Measurements from ENCODE around the gene SPC25.
"Not testable (repeated sequence)": the region's sequence is repeated elsewhere in the genome, so short reads cannot be mapped to it uniquely, and the experiment has no call there.

The SPC25 gene

GRCh38 chr2:168890006-168890782 is at the start of gene SPC25:
SPC25 (minus strand) TSS chr2:168890430; CDS start chr2:168889519, 911 bp downstream.
- DNase-seq (ENCODE audit: low read depth): peak; percentile 73

DNA sequence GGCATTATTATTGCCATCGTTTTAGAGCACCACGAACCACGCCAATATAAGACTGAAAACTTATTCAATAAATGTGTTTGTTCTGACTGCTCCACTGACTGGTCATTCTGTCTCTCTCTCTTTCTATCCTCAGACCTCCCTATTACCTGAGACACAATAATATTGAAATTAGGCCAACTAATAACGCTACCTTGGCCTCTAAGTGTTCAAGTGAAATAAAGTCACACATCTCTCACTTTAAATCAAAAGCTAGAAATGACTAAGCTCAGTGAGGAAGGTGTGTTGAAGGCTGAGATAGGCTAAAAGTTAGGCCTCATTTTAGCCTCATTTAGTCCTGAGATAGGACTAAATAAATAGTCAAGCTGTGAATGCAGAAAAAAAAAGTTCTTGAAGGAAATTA is 49.7 kb upstream of the SPC25 start:
- no peak for DNase-seq (ENCODE audit: low read depth)

- DNase-seq (ENCODE audit: low read depth): no peak
These were observed 48.8 kb upstream of the SPC25 start for GRCh38 chr2:168939061-168939460.

DNA sequence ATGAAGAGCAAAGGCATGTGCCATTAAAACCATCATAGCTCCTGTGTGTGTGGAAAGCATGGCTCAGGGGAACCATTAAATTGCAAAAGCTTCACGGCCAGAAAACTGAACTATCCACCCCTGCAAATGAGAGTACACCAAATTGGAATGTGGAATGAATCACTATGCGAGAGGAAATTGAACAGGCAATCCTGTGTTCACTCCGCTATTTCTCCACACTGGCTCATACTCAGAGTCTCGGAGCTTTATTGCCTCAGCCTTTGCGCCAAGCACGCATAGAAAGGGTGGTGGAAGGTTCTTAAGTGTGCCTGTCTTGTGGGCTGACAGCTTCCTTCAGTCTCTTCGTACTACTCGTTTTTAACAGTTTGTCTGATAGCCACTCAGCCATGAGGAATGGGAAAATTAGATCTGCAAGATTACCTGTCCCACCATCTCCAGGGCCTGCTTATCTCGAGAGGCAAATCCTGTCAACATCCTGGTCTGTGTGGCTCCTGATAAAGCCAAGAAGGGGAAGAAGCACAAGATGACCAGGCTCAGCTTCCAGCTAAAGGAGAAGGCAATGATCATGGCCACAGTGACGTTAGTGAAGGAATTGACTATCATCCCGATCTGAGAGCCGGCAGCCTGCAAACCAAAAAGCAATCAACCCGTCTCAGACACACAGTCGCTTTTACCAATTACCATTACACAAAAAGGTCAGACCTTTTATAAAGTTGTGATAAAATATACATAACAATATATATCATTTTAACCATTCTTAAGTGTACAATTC is 45.8 kb upstream of the SPC25 start:
- DNase-seq (ENCODE audit: low read depth): peak; percentile 98

- DNase-seq (ENCODE audit: low read depth): no peak
These were observed 44.6 kb upstream of the SPC25 start for GRCh38 chr2:168934826-168935225.

DNA sequence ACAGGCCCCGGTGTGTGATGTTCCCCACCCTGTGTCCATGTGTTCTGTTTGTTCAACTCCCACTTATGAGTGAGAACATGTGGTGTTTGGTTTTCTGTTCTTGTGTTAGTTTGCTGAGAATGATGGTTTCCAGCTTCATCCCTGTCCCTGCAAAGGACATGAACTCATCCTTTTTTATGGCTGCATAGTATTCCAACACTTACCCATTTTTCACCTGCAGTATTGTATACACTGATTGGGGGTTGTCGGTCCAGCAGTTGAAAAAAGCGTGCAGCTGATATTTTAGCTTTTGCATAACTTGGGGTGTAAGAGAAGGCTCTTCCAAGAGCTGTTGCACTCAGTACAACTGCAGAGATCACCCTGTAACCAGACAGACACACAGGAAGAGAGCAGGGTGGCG is 41.9 kb upstream of the SPC25 start:
- DNase-seq (ENCODE audit: low read depth): not testable (repeated sequence)

GRCh38 chr2:168930242-168930641 is 40.0 kb upstream of the SPC25 start:
- no peak for DNase-seq (ENCODE audit: low read depth)

- no peak for DNase-seq (ENCODE audit: low read depth)
These were observed 38.8 kb upstream of the SPC25 start for GRCh38 chr2:168929031-168929430.

GRCh38 chr2:168928113-168928831 is 38.0 kb upstream of the SPC25 start:
- DNase-seq (ENCODE audit: low read depth): no peak

DNA sequence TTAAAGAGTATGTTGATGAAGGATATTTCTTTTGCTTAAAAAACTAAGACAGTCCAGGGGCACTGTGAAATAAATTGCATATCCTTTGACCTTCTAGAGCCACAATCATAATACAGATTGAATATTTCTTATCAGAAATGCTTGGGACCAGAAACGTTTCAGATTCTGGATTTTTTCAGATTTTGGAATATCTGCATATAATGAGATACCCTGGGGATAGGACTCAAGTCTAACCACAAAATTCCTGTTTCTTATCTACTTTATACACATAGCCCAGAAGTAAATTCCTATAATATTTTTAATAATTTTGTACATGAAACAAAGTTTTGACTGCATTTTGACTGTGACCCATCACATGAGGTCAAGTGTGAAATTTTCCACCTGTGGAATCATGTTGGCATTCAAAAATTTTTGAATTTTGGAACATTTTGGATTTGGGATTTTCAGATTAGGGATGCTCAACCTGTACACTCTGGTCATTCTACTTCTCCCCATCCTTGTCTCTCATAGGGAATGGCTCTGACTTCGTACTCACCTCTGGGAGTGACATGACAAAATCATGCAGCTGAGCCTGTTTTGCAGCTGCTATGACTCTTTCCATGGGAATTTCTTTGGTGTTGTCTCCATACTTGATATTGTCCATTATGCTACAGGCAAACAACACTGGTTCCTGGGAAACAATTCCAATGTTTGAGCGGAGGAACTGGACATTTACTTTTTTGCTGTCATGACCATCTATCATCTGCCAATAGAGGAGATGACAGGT is 36.6 kb upstream of the SPC25 start:
- no peak for DNase-seq (ENCODE audit: low read depth)

DNA sequence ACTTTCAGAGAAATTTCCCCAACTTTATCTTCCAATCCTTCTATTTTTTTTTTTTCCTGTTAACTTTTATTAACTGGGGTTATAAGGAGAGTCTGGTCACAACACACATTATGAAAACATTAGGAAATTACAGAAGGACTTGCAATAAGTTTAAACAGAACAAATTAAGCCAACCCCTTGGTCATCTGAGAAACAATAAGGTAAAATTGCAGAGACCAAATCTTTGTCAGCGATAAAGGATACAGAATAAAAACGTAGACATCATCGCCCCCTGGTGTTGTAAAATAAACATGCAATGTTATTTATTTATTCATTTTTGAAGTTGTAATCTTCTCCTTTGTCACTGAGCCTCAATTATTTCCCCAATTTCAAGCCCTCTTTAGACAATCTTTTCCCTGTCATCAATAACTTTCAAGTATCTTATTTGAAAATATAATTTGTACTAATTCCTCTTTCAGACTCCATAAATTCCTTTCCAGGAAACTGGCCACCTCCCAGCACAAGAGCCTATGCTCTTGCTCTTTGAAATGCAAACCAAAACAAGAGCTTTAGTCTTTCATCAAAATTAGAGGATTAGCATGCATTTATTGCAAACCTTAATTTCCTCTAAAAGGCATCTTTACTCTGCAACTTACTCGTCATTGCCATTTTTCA is 30.4 kb upstream of the SPC25 start:
- no peak for DNase-seq (ENCODE audit: low read depth)

DNA sequence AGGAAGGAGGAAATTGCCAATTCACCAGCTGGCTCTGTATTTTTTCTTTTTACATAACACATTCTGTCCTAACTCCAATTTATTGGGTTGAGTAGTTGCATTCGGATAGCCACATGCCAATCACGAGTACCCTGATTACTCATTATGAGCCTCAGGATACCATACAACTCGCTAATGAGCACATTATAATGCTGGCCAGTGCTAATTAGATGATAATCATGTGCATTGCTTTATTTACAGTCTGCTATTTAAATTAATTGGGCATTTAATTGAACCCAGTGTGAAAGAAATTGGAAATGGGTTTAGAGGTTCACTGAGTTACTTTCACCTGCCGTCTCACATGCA is 26.1 kb upstream of the SPC25 start:
- no peak for DNase-seq (ENCODE audit: low read depth)

GRCh38 chr2:168915441-168916330 is 25.5 kb upstream of the SPC25 start:
- no peak for DNase-seq (ENCODE audit: low read depth)

- DNase-seq (ENCODE audit: low read depth): no peak
These were observed 23.3 kb upstream of the SPC25 start for GRCh38 chr2:168913495-168913894.

DNA sequence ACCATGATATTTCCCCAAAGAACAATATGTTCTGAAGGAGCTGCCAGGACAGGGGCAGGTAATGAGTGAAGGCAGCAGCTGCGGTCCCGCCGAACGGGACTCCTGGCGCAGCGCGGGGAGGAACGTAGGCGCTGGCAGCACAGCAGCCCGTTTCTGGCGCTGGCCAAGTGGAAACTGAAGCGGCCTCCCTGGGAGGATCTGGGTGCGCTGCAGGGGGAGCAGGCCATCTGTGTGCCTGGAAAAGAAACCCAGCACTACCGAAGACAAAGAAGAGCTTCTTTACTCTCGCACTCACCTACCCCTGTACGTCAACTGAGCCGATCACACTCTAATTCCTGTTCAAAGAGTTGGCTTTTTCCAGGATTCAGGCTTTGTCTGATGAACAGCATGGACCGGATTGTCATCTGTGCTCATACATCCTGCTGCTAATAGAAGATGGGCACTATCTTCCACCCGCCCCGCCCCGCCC is 22.7 kb upstream of the SPC25 start:
- DNase-seq (ENCODE audit: low read depth): no peak

- DNase-seq (ENCODE audit: low read depth): no peak
These were observed 22.2 kb upstream of the SPC25 start for GRCh38 chr2:168912466-168912865.

DNA sequence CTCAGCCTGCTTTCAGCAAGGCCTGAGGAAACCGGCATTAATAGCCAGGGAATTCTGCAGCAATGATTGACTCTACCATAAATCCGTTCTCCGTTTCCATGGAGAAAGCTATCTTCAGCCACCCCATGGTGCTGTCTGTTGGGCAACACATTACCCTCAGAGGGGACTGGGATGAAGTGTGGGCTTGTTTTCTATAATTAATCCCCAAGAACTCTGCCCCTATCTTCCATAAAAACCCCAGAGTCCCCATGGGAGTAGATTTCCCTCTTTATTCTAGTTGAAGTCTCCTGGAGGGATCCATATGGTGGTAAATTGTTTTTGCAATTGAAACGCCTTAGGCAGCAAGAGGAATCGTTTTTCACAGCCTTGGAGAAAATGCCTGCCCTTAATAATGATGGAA is 20.1 kb upstream of the SPC25 start:
- DNase-seq (ENCODE audit: low read depth): no peak

DNA sequence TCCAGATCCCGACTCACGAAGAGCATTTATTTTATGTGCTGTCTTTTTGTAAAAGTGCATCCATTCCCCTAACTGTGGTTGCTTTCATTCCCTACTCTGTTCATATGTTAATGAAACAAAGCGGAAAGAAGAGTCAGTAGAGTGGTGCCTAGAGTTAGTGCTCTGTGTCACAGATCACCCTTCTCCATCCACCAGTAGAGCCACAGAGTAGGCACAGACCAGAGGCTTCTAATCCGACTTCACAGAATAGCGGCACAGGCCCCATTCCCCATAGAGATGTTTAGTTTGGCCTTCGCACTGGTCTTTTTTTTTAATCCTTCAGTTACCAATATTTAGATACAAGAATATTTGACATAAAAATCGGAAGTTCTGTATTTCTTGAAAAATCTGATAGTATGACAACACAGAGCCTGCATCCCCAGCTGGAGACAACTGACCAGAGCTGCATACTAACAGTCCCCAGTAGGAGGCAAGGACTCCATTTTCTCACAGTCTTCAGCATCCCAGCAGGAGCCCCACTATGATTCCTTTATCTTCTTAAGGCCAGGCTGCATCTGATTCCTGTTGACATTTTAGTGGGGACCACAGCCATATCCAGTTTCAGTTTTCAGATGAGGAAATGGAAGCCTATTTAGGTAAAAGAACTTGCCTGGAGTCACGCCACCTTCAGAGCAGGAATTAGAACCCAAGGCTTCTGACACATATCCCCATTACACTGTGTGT is 17.9 kb upstream of the SPC25 start:
- peak; percentile 18 for DNase-seq (ENCODE audit: low read depth)

GRCh38 chr2:168904358-168904757 is 14.1 kb upstream of the SPC25 start:
- peak; percentile 56 for DNase-seq (ENCODE audit: low read depth)

- DNase-seq (ENCODE audit: low read depth): no peak
These were observed 13.7 kb upstream of the SPC25 start for GRCh38 chr2:168903888-168904287.
